Fibroblast of the aortic adventitia (primary cell): ENCODE data around the gene DDX20. TPM values are rescaled to one million over a fixed set of nuclear protein-coding genes. Genes with fewer than 3 reads are reported as not detected.

Experiments
- DNase-seq: peaks from one replicate; pipeline ENCODE4 v3.0.0-alpha.2; 2010; ENCODE audit warnings: low read depth
- H3K4me3 ChIP-seq: 2 replicates; pipeline ENCODE4 v1.5.1; 2011; ENCODE audit warnings: low read depth, mild to moderate bottlenecking, control low read depth, low read length, moderate library complexity
- CTCF ChIP-seq: IDR thresholded peaks from 2 replicates; pipeline ENCODE4 v1.5.1; 2011; ENCODE audit warnings: mild to moderate bottlenecking, low read length, control low read depth, inconsistent platforms; ENCODE audit not compliant: insufficient read depth
- total RNA-seq: library from RNA; depleted of rRNA; stranded (reverse); fragments of >200 nt; gene quantifications from 2 replicates; pipeline ENCODE4 v1.2.3, GENCODE V29; 2012; ENCODE audit warnings: low replicate concordance

DDX20 gene
- total RNA-seq, result 16.7 and 17.1 TPM in 2 replicates

DNA sequence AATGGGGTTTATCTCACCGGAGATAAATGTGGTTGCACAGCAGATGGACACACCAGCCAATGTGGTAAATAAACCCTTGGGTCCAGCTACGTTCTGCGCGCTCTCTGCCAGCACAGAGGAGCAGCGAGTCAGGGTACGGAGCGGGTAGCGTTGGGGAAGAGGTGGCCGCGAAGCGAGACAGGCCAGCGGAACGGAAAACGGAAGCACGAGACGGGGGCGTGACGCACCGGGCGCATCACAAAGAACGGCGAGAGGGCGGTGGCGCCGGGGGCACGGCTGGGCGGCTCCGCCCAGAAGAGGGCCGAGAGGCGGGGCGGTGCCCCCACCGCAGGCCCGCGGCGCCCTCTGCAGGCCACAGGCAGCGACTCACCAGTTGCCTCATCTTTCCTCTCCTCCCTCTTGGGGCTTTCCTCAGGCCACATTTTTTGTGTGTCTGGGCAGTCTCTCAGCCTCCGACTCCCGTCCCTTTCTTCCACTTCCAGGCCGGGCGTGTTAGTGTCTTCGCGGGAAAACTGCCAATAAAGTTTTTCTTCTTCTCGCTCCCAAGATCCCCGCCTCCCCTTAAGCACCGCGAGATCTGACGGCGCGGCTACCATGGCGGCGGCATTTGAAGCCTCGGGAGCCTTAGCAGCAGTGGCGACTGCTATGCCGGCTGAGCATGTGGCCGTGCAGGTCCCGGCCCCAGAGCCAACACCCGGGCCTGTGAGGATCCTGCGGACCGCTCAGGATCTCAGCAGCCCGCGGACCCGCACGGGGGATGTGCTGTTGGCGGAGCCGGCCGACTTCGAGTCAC is at the start of gene DDX20:
DDX20 (plus strand) TSS at position 571 of the 793 bp plus-strand sequence; CDS start at position 595, 24 bp downstream.
- DNase-seq, result peak; percentile 99
- H3K4me3 ChIP-seq, result peak within 1 kb of the TSS; percentile 98
- peak; percentile 77 for TF ChIP-seq CTCF

- no peak for DNase-seq
- H3K4me3 ChIP-seq, result no peak overlapping the region
- TF ChIP-seq CTCF, result no peak
Observed at GRCh38 chr1:111706921-111707320, 48.8 kb upstream of the DDX20 start.

GRCh38 chr1:111707906-111708305 is 47.8 kb upstream of the DDX20 start:
- DNase-seq, result no peak
- TF ChIP-seq CTCF, result no peak

DNA sequence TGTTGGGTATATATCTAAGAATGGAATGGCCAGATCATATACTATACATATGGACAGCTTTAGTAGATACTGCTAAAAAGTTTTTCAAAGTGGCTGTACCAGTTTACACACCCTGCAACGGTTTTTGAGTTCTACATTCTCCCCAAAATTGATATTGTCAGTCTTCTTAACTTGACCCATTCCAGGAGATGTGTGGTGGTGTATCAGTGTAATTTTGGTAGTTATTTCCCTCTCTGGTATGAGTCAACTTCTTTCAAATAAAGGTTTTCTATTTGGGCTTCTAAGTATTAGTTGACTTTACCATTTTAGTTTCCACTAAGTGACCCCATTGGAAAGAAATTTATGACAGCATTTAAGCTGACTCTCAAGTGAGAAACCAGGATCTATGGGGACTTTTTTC is 45.7 kb upstream of the DDX20 start:
- TF ChIP-seq CTCF, result no peak
- H3K4me3 ChIP-seq, result no peak overlapping the region
- no peak for DNase-seq

More at GRCh38 chr1:111707906-111708305, 47.8 kb upstream of the DDX20 start:
- H3K4me3 ChIP-seq, result no peak overlapping the region

- DNase-seq, result no peak
- TF ChIP-seq CTCF, result no peak
- no peak overlapping the region for H3K4me3 ChIP-seq
Observed at GRCh38 chr1:111716333-111716732, 39.4 kb upstream of the DDX20 start.

DNA sequence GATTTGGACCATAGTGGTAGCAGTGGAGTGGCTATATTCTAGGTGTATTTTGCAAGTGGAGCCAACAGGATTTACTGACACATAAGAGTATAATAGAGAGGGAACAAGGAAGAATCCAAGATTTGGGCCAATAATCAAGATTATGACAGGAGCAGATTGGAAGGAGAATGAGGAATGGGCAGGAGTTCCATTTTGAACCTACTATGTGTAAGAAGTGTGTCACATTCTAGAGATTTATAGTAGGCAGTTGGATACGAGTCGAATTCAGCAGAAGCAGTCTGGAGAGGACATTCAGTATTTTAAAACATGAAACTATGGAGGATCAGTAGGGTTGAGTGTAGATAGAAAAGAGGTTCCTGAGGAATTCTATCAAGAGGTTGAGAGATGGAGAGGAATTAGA is 38.3 kb upstream of the DDX20 start:
- TF ChIP-seq CTCF, result no peak
- DNase-seq, result no peak
- no peak overlapping the region for H3K4me3 ChIP-seq
